GM19455 (cell line): ENCODE data around the gene LTBP1.
"Not testable (repeated sequence)": the region's sequence is repeated elsewhere in the genome, so short reads cannot be mapped to it uniquely, and the experiment has no call there.

Source experiments
- ATAC-seq: cut with Tn5 transposase; IDR thresholded peaks from one replicate; pipeline ENCODE4 v1.9.1; 2021; ENCODE audit not compliant: unreplicated experiment

LTBP1 gene

DNA sequence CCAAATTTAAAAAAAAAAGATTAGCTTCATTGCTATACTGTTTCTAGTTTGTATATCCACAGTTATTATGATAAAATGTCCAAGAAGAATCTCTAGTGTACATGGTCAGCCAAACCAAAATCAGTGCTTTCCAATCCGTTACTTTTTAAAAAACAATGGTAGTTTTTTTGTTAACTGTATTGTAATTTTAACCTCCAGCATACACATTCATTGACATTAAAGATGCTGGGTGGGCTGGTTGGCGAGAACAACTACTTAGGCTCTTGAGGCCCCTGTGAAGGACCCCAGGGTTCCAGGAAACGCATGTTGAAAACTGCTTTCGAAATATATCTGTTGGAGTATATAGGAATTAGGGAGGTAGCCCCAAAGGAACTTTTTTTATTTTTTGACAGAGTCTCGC is 422.4 kb downstream of the LTBP1 start:
- no peak for ATAC-seq

- no peak for ATAC-seq
Observed at GRCh38 chr2:33370636-33371265, 424.0 kb downstream of the LTBP1 start.

DNA sequence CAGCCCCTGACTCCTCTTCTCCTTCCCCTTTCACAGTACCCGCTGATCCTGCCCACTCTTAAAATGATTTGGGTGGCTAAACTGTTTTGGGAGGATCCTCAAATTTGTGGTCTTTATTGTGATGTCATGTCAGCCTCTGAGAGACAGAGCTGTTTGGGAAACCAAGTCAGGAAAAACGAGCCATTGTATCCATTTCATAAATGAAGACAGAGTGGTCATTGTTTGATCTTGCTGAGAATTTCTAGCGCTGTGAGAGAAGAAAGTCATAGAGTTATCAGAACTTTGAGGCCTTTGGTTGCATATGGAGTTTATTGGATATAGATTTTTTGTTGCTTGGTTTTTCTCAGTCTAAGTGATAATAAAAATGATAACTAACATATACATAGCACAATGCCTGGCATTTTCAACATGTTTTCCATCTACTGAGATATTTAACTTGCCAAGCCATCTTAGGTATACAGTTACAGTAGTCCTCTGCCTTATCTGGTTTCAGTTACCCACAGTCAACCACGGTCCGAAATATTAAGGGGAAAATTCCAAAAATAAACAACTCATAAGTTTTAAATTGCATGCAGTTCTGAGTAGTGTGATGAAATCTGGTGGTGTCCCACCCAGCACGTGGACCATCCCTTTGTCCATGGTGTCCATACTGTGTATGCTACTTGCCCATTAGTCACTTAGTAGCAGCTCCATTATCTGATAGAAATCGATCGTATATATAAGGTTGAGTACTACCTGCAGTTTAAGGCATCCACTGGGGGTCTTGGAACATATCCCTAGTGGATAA is 424.7 kb downstream of the LTBP1 start:
- no peak for ATAC-seq

DNA sequence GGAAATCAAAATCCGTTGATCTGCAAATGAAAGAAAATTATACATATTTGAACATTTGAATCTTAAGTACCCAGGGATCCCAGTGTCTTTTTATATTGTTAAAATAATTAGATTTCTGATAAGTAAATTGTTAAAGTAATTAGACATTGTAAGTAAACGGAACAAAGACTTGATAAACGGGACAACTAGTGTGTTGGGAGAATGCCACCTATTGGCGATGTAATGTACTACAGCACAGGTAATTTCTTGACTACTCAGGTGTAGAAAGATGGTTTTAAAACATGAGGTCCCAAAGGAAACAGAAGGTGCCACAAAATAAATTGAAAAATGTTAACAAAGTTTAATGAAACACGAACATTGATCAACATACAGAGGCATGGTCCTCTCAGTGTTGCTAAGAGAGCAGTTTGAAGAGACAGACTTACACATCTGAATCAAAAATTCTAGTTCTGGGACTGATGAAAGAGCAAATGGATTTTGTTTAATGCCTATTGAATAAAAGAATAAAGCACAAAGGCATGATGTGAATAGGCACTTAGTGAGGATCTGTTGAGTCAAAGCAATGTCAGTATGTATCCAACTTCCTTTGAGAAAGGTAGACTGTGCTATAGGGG is 426.3 kb downstream of the LTBP1 start:
- no peak for ATAC-seq

DNA sequence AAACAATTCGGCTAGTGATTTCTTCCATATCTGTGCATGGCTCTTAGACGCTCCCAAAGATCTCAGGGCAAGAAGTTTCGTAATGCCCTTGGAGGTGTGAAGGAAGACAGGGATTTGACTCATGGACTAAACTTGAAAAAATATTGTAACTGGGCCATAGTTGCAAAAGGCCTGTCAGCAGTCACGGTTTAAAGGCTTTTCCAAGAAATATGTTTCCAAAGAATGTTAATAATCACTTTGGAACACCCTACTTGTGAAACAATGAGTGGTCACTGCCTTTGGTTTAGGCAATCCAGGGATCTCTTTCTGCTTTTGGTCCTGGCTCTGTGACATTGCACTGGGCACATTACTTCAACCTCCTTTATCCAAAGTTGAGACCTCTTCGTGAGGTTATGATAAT is 427.2 kb downstream of the LTBP1 start:
- no peak for ATAC-seq

DNA sequence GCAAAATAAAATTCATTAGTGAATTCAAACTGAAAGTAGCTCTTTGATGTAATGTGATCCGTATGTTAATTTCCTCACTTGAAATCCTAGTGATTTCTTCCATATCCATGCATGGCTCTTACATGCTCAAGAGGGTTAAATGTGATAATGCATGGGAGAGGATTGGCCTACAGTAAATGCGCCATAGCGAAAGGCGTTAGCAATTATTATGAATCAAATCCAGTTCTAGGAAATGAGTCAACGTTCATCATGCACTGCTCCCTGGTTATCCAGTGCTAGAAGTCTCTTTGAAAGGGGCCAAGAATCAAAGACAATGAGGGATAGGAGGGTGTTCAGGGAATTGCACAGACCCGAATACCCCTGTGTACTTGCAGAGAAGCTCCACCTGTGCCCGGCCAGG is 428.3 kb downstream of the LTBP1 start:
- ATAC-seq, result no peak

GRCh38 chr2:33377048-33377447 is 430.3 kb downstream of the LTBP1 start:
- no peak for ATAC-seq

GRCh38 chr2:33378556-33379210 is 431.9 kb downstream of the LTBP1 start:
- no peak for ATAC-seq

DNA sequence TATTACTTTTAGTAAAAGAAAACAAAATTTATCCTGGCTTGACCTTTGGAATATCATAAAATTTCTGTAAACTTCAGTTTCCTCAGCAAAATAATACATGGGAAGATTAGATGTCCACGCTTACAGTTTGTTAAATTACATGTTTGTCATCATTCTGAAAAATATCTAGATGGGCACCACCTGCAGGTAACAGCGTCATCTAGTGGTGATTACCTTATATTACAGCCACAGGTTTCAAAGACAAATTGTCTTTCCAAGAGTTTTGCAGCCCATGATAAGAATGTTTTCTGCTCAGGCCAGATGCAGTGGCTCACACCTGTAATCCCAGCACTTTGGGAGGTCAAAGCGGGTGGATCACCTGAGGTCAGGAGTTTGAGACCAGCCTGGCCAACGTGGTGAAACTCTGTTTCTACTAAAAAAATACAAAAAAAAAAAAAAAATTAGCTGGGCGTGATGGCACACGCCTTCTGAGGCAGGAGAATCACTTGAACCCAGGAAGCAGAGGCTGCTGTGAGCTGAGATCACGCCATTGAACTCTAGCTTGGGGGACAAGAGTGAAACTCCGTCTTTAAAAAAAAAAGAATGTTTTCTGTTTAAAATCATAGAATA is 433.4 kb downstream of the LTBP1 start:
- no peak for ATAC-seq

- ATAC-seq, result no peak
Observed at GRCh38 chr2:33380719-33381118, 434.0 kb downstream of the LTBP1 start.

DNA sequence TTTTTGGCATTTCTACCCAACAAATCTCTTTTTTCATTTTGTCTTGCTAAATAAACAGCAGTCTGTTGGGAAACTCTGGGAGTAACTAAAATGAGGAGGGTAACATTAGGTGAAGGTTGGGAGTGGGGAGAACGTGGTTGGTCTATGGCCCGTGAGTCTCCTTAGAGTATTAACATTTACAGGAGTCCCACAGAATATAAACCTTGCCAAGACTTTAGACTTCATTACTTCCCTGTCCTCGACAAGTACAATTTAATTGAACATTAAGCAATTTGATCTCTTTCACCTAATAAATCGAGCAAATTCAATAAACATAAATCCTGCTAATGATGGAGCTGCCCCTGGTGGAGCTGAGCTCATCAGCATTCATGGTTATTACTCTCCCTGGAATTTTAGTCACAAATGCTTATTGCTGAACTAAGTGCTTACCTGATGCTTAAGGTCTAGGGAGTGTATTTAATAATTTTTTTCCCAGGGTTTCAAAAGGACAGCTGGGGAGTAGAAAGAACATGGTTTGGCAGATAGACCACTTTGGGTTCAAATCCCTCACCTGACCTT is 434.6 kb downstream of the LTBP1 start:
- no peak for ATAC-seq

- no peak for ATAC-seq
Observed at GRCh38 chr2:33383855-33384598, 437.3 kb downstream of the LTBP1 start.

DNA sequence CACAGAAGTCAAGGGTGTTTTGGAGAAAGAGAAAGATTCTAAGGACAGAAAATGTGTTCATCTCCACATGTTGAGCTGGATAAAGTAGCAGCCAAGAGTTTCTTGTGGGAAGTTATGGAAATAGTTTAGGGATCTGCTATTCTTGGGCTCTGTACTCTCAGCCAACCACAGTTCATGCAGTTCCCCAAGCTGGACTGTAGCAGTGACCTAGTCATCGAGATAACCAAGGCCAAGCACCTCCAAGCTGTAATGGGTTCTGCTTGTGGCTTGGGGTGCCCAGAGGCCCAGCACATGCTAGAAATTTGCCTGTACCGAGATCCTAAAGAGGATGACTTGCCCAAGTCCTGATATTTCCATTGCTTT is 437.8 kb downstream of the LTBP1 start:
- ATAC-seq, result no peak

DNA sequence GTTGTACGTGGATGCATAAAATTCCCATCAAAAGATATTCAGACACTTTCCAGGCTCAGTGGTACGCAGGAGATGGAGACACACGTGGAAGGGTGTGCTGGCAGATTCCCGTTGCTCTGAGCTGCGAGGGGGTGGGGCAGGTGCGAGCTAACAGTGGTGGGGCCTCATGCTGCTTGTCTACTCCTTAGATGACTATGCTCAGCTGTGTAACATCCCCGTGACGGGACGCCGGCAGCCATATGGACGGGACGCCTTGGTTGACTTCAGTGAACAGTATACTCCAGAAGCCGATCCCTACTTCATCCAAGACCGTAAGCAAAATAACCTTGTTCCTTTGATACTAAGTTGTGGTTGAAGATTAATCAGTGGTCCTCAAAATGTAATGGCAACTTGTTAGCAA is 442.2 kb downstream of the LTBP1 start:
- no peak for ATAC-seq

DNA sequence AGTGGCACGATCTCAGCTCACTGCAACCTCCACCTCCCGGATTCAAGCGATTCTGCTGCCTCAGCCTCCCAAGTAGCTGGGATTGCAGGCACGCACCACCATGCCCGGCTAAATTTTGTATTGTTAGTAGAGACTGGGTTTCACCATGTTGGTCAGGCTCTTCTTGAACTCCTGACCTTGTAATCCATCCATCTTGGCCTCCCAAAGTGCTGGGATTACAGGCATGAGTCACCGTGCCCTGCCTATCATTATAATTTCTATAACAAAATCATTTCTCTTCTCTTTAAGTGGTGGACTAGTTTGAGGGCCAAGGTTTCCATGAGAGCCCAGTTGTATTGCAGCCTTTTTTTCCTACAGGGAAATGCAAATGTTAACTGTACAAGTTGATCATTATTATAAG is 442.9 kb downstream of the LTBP1 start:
- ATAC-seq, result not testable (repeated sequence)

DNA sequence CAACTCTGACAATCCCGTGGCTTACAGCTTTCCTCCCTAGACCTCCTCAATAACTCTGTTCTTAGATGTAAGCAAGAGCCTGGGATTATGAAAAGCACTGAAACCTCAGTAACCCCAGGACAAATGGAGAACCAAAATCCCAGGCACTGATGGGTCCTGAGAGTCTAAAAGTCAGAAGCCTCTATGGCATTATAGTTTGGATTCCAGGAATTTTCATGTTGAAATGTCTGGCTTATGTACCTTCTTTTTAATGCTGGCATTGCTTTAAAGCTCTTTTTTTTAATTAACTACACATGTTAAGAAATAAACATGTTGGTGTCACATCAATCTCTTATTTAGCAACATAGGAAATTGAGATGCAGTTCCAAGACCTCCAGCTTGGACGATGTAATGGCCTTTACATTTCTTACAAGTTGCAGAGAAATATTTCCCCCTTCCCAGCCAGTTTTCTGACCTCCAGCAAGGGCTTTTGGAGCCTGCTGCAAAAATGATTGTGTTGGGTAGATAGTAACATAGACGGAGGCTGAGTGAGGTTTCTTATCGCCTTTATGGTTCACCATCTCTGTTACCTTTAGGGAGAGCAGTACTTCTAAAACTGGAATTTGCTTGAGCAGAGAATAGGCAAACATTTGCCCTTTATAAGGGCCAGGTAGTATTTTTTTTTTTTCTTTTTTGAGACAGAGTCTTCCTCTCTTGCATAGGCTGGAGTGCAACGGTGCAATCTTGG is 444.9 kb downstream of the LTBP1 start:
- ATAC-seq, result no peak

DNA sequence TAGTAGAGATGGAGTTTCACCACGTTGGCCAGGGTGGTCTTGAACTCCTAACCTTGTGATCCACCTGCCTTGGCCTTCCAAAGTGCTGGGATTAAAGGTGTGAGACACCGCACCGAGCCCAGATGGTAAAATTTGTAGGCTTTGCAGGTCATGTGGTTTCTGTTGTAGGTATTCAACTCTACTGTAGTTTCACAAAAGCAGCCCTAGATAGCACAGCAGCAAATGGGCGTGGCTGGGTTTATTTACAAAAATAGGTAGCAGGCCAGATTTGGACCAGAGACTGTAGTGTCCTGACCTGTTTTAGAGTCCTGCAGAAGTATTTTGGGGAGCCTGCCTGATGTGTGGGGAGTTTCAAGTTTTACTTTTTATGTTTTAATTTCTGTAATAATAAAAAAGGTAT is 445.6 kb downstream of the LTBP1 start:
- no peak for ATAC-seq

- ATAC-seq, result no peak
Observed at GRCh38 chr2:33395034-33395433, 448.3 kb downstream of the LTBP1 start.

DNA sequence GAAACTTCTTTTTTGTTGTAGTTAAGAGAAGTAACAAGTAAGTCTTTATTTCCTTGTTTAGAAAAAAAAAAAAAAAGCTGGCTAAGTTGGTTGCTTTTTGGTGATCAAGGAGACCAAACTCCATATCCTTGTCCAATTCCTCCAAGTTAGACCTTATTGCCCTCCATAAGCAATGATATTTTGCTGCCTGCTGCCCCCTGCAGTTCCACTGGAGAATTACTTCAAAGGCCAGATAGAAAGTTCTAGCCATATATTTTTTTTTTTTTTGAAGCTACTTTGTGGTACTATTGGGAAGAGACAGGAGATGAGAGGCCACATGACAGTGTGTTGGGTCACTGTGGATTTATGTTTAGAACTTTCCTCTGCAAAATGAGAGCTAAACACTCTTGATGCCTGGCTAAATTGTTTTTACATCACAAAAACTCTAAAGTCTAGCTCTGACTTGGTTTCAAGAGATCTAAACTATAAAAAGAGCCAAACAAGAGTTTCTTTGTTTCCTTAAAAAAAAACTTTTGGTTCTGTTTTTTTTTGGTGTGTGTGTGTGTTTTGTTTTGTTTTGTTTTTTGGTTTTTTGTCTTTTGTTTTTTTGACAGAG is 449.0 kb downstream of the LTBP1 start:
- no peak for ATAC-seq
